NCI-H510A (cell line): ENCODE data around the gene RBBP4.
"Not testable (repeated sequence)": the region's sequence is repeated elsewhere in the genome, so short reads cannot be mapped to it uniquely, and the experiment has no call there.

Experiments
- DNase-seq: peaks from one replicate; lab custom pipeline; 2025; lab: John Stamatoyannopoulos, UW

The RBBP4 gene

DNA sequence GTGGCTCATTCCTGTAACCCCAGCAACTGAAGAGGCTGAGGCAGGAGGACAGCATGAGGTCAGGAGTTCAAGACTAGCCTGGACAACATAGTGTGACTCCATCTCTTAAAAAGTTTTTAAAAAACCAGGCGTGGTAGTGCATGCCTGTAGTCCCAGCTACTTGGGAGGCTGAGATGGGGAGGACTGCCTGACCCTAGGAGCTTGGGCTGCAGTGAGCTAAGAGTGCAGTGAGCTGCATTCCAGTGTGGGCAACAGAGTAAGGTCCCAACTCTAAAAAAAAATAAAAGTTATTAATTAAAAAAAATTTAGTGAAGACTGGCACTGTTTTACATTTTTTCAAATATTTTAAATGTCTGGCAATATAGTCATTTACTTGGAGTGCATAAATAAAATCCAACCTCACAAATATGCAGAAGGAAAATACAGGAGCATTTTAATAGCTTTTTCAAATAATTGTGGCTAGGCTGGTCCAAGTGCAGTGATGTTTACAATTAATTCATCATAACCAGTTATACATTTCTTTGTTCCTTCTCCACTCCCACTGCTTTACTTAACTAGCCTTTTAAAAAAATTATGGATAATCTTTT lies 11.4 kb upstream of the RBBP4 start:
- DNase-seq = no peak

DNA sequence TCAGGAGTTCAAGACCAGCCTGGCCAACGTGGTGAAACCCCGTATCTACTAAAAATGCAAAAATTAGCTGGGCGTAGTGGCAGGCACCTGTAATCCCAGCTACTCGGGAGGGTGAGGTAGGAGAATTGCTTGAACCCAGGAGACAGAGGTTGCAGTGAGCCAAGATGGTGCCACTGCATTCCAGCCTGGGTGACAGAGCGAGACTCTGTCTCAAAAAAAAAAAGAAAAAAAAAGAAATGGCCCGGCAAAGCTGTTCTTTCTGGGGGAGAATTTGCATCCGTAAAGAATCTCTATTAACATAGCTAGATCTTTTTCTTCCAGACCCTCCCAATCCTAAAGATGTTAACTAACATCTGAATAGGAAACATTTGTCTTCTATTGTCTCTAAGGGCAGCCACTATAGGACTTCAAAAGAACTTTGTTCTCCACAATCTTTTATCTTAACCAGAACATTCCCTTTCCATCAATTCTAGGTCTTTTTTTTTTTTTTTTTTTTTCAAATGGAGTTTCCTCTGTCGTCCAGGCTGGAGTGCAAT lies 8.6 kb upstream of the RBBP4 start:
- DNase-seq = not testable (repeated sequence)

DNA sequence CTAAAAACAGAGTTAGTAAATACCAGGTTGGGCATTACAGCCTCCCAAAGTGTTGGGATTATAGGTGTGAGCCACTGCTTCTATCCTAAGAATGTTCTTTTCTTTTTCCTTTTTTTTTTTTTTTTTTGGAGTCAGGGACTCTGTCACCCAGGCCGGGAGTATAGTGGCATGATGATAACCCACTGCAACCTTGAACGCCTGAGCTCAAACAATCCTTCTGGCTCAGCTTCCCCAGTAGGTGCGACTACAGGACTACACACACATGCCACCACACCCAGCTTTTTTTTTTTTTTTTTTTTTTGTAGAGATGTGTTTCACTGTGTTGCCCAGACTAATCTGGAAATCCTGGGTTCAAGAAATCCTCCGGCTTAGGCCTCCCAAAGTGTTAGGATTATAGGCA lies 6.6 kb upstream of the RBBP4 start:
- DNase-seq = no peak

DNA sequence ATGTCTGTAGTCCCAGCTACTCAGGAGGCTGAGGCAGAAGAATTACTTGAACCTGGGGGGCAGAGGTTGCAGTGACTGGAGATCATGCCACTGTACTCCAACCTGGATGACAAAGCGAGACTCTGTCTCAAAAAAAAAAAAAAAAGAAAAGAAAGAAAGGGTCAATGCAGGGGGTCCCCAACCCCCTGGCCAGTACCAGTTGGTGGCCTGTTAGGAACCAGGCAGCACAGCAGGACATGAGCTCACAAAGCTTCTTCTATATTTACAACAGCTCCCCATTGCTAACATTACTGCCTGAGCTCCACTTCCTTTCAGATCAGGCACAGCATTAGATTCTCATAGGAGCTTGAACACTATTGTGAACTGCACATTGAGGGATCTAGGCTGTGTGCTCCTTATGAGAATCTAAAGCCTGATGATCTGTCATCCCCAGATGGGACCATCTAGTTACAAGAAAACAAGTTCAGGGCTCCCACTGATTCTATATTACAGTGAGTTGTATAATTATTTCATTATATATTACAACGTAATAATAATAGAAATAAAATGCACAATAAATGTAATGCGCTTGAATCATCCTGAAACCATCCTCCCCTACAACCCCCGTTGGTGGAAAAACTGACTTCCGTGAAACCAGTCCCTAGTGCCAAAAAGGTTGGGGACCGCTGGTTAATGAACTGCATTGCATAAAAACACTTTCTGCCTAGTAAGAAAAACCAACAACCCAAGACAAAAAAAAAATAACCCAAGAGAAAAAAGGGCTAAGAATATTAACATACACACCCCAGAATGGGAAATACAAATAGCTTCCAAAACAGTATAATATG lies 3.5 kb upstream of the RBBP4 start:
- no peak for DNase-seq

DNA sequence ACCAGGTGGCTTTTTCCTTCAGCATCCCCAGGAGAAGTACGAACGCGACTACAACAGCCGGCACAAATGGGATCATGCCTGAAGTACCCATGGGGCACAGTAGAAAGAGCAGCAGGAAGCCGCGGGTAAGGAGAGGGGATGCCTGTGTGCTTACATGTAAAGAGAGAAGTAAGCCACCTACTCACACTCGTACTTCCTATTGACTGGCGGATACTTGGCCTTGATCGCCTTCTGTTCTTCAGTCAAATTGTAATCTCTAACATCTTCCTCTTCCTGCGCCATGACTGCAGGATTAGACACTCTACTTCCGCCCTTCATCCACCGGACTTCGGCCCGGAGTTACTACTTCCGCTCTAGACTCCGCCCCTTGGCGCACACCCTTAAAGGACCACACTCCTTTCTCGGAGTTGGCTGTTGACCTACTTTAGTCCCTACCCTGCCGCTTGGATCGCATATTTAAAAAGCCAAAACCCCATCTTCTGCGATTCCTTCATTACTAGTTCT lies 708 bp upstream of the RBBP4 start, which contains the start of gene ZBTB8OS:
Gene ZBTB8OS, minus strand, starts transcription at position 303 of the 504 bp plus-strand sequence. Its CDS starts 21 bp downstream, at position 282.
- peak; percentile 75 for DNase-seq

DNA sequence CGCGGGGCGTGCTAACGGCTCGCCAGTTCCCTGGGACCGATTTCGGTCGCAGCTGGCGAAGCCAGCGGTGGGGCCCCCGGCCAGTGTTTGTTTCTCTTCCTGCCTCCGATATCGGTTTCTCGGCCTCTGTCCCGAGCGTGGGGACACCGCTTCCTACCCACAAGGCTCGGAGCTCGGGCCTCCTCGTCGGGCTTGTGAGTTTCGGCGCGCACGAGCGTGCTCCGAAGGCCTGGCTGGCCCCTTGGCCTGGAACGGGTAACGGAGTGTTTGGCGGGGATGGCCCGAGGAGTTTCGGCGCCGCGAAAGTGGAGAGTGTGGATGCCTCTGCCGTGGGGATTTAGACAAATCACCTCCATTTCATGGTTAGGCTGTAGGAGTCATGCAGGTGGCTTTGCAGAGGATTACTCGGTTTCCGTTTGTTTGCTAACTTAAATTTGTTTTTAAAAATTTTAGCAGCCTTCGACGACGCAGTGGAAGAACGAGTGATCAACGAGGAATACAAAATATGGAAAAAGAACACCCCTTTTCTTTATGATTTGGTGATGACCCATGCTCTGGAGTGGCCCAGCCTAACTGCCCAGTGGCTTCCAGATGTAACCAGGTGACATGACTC lies 559 bp downstream of the RBBP4 start:
- peak; percentile 18 for DNase-seq

DNA sequence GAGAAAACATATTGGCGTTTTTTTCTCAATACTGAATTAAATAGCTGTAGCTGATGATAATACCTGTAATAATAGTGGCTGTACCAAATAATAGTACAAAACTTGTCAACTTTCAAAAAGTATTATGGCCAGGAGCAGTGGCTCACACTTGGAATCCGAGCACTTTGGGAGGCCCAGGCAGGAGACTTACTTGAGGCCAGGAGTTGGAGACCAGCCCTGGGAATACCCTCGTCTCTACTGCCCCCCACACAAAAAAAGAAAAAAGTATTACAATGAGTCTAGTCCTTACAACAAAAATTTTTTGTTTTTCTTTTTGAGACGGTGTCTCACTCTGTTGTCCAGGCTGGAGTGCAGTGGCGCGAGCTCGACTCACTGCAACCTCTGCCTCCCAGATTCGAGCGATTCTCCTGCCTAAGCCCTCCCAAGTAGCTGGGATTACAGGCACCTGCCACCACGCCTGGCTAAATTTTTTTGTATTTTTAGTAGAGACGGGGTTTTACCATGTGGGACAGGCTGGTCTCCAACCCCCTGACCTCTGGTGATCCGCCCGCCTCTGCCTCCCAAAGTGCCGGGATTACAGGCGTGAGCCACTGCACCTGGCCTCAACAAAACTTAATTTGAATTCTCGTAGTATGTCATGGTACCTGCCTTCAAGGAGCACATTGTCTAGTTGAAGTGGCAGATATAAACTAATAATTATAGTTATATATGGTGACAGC lies 1.4 kb downstream of the RBBP4 start:
- DNase-seq = no peak

DNA sequence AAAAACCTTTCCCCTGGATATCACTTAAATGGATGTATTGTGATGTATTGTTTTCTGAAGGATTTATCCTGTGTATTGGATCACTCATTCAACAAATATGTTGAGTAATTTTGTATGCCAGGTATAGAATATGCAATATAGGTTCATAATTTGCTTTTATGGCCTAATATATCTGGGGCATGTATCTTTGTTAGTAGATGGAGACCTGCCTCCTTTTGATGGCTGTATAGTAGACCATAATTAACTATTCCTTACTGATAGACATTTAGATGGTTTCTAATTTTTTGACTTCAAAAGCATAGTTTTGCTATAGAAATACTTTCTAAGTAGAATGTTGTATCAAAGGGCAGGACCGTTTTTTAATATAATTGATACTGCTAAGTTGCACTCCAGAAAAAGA lies 8.6 kb downstream of the RBBP4 start:
- DNase-seq = no peak

DNA sequence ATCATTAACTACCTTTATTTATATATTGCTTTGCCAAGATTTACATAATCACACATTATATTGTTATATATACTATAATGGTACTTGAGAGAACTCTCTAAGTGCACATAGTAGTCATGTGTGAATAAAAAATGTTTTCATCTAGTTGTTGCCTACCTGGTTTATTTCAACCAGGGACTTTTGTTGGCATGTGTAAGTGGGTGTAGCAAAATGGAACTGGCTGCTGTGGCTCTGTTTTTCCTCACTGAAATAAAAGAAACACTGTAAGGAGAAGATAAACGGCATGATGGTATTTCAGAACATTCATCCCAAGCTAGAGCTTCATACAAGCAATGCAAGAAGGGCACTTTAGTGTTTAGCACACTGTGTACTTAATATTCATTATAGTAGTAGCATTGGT lies 14.9 kb downstream of the RBBP4 start:
- DNase-seq = no peak

DNA sequence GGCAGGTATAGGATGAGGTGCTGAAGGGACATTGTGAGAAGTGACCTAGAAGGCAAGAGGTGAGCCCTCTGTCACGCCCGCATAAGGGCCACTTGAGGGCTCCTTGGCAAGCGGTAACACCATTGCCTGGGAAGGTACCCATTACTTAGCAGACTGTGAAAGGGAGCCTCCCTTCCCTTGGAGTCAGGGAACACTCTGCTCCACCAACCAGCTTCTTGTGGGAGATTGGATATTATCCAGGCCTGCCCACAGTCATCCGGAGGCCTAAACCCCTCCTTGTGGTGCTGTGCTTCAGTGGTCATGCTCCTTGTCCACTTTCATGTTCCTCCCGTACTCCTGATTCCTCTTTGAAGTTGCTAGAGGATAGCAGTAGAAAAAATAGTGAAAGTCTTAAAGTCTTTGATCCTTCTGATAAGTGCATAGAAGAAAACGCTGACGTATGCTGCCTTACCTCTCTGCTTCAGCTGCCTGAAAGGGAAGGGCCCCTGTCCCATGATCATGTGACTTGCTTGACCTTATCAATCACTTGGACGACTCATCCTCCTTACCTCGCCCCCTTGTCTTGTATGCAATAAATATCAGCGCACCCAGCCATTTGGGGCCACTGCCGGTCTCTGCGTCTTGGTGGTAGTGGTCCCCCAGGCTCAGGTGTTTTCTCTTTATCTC lies 16.0 kb downstream of the RBBP4 start:
- DNase-seq = no peak

DNA sequence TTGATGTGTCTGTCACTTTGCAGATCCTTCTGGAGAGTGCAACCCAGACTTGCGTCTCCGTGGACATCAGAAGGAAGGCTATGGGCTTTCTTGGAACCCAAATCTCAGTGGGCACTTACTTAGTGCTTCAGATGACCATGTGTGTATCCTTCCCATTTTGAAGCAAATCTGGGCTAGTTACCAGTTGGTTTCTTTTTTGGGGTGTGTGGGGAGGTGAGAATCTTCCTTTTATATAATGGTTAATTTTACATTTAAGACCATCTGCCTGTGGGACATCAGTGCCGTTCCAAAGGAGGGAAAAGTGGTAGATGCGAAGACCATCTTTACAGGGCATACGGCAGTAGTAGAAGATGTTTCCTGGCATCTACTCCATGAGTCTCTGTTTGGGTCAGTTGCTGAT lies 17.7 kb downstream of the RBBP4 start:
- not testable (repeated sequence) for DNase-seq

DNA sequence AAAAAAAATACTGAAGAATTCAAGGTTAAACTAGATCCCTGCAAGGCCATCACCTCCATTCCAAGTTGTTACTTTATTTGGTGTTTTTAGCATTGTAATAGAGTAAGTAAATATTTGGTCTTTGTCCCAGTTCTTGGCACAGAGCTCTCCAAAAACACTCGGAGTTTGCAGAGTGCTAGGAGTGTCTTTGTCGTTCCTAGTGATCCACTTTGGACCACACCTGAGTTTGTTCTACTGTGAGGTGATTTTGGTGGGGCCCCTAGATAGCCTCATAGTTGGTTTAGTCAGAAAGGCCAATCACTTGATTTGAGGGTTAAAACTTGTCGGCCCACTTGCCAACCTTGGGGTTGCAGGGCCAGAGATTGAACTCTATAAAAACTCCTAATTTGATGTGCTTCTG lies 25.9 kb downstream of the RBBP4 start:
- no peak for DNase-seq

DNA sequence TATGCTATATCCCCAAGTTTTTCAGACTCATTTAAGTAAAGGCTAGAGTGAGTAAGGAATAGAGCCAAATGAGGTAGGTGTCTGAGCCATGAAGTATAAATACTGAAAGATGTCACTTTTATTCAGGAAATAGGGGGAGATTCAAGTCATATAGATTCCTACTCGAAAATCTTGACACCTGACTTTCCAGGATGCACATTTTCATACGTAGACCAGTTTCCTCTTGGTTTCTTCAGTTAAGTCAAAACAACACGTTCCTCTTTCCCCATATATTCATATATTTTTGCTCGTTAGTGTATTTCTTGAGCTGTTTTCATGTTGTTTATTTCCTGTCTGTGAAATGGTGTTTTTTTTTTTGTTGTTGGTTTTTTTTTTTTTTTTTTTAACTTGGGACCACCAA lies 29.0 kb downstream of the RBBP4 start:
- not testable (repeated sequence) for DNase-seq

DNA sequence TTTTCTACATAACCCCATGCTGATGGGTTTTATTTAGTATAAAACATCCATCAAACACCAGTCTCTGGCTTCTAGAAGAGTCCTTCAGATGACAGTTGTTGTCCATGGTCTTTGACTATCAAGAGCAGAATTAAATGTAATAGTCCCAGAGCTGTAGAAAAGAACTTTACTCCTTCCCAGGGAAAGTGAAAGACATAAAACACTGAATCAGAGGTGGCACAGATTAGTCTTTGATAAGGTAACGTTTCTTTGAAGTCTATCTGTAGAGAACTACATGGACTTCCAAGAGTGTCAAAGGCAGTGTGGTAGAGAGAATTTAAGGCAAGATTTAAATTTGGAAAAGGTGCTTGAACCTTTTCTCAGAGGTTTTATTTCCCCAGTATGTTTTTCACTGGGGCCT lies 29.6 kb downstream of the RBBP4 start:
- no peak for DNase-seq

DNA sequence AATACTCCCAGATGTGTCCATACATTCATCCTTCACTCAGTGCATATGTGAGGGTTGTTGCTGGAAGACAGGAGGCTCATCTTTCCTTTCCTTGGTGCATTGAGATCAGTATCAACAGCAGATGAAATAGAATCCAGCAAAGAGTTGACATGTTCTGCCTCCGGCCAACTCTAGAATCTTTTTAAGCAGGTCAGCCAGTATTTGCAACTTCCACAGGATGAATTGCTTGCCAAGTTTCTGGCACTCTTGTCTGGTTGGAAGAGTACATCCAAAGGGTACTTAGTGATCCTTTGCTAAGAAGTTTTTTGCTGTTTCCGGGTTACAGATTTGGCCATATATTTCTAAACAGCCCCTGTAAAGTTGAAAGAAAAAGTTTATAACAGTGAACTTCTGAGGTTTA lies 30.5 kb downstream of the RBBP4 start:
- DNase-seq = no peak

DNA sequence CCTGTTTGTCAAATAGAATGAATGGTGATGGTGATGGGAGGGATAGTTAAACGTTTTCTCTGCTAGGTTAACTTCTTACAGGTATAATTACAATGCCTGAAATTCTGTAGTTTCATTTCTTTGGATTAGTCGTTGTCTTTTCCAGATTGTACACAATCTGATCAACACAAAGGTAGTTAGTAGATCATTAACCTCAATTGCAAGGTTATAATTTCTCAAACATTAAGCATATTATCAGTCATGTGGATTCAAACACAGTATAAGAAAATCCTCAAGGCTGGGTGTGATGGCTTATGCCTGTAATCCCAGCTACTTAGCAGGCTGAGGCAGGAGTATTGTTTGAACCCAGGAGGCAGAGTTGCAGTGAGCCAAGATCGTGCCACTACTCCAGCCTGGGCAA lies 31.0 kb downstream of the RBBP4 start:
- no peak for DNase-seq

DNA sequence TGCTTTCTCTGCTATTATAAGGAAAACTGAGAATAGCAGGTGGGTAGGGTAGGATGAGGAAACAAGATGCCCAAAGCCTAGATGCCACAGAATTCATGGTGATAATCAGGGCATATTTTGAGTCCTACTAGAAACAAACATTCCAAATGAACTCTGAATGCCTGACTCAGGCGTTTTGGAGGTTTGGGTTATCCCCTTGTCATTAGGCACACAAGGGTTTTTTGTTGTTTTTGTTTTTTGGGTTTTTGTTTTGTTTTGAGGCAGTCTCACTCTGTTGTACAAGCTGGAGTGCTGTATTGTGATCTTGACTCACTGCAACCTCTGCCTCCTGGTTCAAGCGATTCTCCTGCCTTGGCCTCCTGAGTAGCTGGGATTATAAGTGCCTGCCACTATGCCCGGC lies 32.4 kb downstream of the RBBP4 start:
- DNase-seq = no peak

DNA sequence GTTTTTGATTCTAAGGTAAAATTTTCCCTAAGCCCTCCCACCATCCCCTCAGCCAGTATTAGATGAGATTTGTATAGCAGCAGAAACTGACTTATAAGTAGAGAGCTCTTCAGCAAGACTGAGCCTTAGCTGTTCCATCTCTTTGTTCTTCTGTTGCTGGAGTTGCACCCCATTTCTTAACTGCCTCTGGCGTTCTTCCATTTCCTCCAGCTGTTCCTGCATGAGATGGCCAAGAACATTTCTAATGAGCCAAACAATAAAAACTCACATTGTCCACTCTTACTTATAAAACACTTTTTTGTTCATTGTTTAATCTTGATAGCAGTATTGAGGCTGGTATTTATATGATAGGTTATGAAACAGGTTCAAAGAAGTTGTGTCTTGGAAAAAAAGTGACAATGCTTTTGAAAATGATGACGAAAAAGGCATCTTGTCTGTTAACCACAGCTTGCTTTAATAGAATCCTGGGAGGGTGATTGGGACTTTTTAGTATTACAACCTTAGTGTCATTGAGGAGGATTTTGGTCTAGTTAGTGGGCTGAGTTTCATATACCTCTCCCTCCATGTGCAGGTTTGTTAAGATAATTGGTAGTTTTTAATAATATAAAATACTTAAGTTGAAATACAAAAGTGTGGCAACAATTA lies 33.3 kb downstream of the RBBP4 start:
- no peak for DNase-seq

DNA sequence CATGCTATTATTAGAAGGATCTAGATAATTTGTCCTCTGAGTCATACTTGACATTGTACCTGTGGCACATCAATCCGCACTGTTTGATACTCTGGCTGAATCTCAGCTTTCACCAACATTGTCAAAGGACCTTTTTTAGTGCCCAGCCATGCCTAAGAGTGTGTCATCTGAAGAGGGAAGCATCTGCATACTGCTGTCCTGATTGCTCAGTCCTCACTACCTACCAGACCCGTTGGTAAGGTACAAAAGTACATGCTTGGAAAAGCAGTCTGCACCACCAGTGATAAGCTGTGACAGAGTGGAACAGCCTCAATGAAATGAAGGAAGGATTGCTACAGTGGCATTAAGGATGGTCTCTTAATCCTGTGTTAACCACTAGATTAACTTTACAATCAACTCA lies 34.5 kb downstream of the RBBP4 start:
- DNase-seq = no peak

DNA sequence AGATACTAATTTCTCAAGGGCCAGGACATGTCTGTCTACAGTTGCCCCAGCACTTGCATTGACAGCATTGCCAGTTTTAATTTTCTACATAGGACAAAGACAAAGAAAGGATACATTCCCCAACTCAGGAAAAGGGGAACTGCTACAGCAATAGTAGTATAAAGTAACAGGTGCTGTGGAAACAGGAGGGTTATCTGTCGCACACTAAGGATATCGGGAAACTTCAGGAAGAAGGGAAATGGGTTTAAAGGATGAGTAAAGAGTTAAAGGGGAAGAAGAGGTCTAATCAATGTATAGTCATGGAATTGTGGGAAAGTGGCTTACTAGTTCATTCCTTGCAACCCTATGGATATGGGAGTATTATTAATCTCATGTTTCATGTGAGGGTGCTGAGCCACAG lies 35.4 kb downstream of the RBBP4 start:
- no peak for DNase-seq
